ENCODE data around the gene MT2A. TPM values are rescaled to one million over a fixed set of nuclear protein-coding genes. Genes with fewer than 3 reads are reported as not detected.

Gene MT2A
- total and polyA plus RNA-seq, 2 donors (not counting 1 experiment from before 2014, with no cell fraction given): 3.1 to 14.4 TPM

- Histone ChIP-seq H3K36me3 (replicated peaks in 1 of 2; ENCODE audit: control extremely low read depth in 1 of 2, control insufficient read depth in 1 of 2, extremely low read depth in 1 of 2, insufficient read depth in 2 of 2, low read length in 1 of 2) (no peaks in the 10 kb centered on the region), H3K9ac (ENCODE audit: low read length) (peak within 1 kb of the TSS; percentile 75), H3K4me3 (ENCODE audit: control extremely low read depth in 1 of 5, extremely low read depth in 1 of 5, insufficient read depth in 1 of 5, low read depth in 2 of 5, low read length in 4 of 5) (peak within 1 kb of the TSS; percentile 26 to 79 (median 70)), H3K9me3 (ENCODE audit: control extremely low read depth in 1 of 3, control insufficient read depth in 2 of 3, insufficient read depth in 1 of 3, low read length in 2 of 3) (peaks cover 0 to 3% (median 0%) of the 10 kb centered on the region in 3 donors), H3K79me2 (ENCODE audit: control insufficient read depth, insufficient read depth, low read length) (no peaks in the 10 kb centered on the region), H4K20me1 (ENCODE audit: control insufficient read depth, insufficient read depth, low read length, poor library complexity, severe bottlenecking) (no peaks in the 10 kb centered on the region), H3K4me1 (ENCODE audit: control insufficient read depth in 2 of 2, insufficient read depth in 2 of 2, low read length in 2 of 2) (peaks cover 16 to 32% of the 10 kb centered on the region in 2 donors), H3K4me2 (replicated peaks; ENCODE audit: low read depth, low read length, poor library complexity, severe bottlenecking) (peak within 1 kb of the TSS; percentile 91), H3K27me3 (replicated peaks in 1 of 4; ENCODE audit: control extremely low read depth in 1 of 4, control insufficient read depth in 3 of 4, insufficient read depth in 4 of 4, low read length in 3 of 4) (peaks cover 0 to 12% (median 4%) of the 10 kb centered on the region in 4 experiments), H2AFZ (ENCODE audit: insufficient read depth, low read depth, low read length, poor library complexity, severe bottlenecking) (peak within 1 kb of the TSS; percentile 97), H3K27ac (ENCODE audit: low read length in 2 of 2) (no peak within 1 kb of the TSS)
- CTCF ChIA-PET: no interaction called here
- DNase-seq: peak; percentile 71
- Mint-ChIP-seq H3K4me3 (peak within 1 kb of the TSS; percentile 99), H3K4me1 (peaks cover 29% of the 10 kb centered on the region), H3K27me3 (peaks cover 26% of the 10 kb centered on the region), H3K27ac (peak within 1 kb of the TSS; percentile 90), H3K9me3 (ENCODE audit: insufficient read depth) (no peaks in the 10 kb centered on the region)
- intact Hi-C loops (cut with micrococcal nuclease): loop anchor here (1.0 kb wide), 3 partner anchors 14 to 49 kb away; partner anchors contain the start of genes MT1X and MT2A
- ATAC-seq (ENCODE audit: low read depth): peak; percentile 74
- under 1% methylated on average over 45 of the region's 46 CpGs for WGBS (ENCODE audit: insufficient coverage)
- TF ChIP-seq, protein P1, sequence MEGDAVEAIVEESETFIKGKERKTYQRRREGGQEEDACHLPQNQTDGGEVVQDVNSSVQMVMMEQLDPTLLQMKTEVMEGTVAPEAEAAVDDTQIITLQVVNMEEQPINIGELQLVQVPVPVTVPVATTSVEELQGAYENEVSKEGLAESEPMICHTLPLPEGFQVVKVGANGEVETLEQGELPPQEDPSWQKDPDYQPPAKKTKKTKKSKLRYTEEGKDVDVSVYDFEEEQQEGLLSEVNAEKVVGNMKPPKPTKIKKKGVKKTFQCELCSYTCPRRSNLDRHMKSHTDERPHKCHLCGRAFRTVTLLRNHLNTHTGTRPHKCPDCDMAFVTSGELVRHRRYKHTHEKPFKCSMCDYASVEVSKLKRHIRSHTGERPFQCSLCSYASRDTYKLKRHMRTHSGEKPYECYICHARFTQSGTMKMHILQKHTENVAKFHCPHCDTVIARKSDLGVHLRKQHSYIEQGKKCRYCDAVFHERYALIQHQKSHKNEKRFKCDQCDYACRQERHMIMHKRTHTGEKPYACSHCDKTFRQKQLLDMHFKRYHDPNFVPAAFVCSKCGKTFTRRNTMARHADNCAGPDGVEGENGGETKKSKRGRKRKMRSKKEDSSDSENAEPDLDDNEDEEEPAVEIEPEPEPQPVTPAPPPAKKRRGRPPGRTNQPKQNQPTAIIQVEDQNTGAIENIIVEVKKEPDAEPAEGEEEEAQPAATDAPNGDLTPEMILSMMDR (IDR thresholded peaks at IDR 0.05): no peak
- TF ChIP-seq EZH2 (IDR thresholded peaks at IDR 0.05; ENCODE audit: borderline replicate concordance, insufficient read depth, low read depth, low read length, poor library complexity, severe bottlenecking): no peak
- POLR2A ChIA-PET: interaction anchor here (0.7 to 1.4 kb wide), 3 partner anchors 25 to 32 kb away, joined by 3 to 5 read pairs (median 4); partner anchors contain the start of gene MT1E
Measured at GRCh38 chr16:56657555-56658326, 49.4 kb downstream of the MT2A start, which contains the start of gene MT1F. MT1F (plus strand) TSS chr16:56657959; CDS start chr16:56658059, 100 bp downstream.
